NT2/D1 (cell line): ENCODE measurements around the gene SCN7A.
"Not testable (repeated sequence)": the region's sequence is repeated elsewhere in the genome, so short reads cannot be mapped to it uniquely, and the experiment has no call there.

Source experiments
- SUZ12 ChIP-seq: IDR thresholded peaks from 2 replicates; pipeline ENCODE4 v1.6.1; 2011; ENCODE audit not compliant: insufficient read length, insufficient read depth; ENCODE audit errors: extremely low read depth
- YY1 ChIP-seq: IDR thresholded peaks from 2 replicates; pipeline ENCODE4 v1.6.1; 2011; ENCODE audit not compliant: insufficient read length, insufficient read depth

- not testable (repeated sequence) for TF ChIP-seq SUZ12, YY1
Measured at GRCh38 chr2:166357950-166358321, 136.1 kb downstream of the SCN7A start.
